HG03103 (cell line): ENCODE data around the gene PCBP4.

Source experiments
- ATAC-seq: cut with Tn5 transposase; IDR thresholded peaks from one replicate; pipeline ENCODE4 v1.9.1; 2021; ENCODE audit warnings: low read depth; ENCODE audit not compliant: unreplicated experiment

Gene PCBP4

DNA sequence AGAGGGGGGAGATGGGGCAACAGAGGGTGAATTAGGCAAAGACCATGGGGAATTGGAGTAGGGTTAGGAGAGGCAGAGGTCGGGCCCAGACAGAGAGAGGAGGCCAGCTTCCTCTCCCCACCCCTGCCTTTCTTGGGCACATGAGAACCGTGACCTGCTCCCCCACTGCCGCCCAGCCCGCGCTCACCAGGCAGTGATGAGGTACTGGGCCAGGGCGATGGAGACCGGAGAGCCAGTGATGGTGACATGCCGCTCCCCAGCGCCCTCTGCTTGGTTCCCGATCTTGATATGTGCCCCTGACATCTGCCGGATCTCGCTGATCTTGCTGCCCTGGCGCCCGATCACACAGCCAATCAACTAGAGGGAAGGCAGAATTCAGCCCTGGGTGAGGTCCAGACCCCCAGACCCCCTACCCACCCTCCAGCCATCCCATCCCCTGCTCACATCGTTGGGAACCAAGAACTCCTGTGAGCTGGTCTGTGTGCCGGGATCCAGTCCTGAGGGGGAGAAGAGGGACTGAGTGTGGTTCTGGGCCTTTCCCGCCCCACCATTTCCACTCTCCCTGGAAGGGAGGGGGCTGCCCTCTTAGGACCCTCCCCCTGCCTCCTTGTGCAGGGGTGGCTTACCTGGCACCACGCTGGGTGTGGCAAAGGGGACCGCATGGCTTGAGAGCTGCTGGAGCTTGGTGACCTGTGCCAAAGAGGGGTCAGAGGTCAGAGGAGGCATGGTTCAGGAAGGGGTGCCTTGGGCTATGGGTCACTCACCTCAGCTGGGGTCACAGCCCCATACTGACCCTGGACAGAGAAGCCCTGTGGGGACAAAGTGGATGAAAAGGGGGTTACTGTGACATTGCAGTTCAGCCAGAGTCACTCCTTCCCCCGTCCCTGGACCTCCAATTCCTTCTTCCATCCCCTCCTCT lies 8.4 kb downstream of the PCBP4 start:
- no peak for ATAC-seq

DNA sequence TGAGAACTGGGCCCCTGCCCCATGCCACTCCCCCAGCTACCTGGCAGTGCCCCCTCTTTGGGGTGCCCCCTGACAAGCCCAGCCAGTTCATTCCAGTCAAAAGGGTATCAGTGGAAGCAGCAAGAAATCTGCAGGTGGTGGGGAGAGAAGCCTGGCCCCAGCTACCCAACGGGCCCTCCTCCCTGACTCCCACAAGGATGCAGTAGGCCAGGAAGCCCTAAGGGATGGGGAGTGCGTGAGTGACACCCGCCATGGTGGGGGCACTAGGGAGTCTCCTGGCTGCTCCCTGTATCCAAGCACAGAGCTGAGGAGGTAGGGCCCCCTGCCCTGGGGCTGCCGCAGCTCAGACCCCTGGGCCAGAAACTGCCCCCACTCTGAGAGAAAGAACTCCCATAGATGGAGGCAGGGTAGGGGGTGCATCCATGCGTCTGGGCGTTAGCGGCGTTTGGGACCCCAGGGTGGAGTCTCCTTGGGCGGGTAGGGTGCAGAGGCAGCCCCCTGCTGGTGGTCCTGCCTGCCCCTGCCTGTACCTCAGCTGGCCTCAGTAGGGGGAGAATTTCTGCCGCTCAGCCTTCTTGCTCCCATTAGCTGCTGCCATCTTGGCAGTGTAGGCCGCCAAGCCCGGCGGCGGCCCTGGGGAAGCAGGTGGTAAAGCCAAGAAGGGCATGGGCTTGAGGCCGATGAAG lies 9.6 kb downstream of the PCBP4 start:
- ATAC-seq = no peak

DNA sequence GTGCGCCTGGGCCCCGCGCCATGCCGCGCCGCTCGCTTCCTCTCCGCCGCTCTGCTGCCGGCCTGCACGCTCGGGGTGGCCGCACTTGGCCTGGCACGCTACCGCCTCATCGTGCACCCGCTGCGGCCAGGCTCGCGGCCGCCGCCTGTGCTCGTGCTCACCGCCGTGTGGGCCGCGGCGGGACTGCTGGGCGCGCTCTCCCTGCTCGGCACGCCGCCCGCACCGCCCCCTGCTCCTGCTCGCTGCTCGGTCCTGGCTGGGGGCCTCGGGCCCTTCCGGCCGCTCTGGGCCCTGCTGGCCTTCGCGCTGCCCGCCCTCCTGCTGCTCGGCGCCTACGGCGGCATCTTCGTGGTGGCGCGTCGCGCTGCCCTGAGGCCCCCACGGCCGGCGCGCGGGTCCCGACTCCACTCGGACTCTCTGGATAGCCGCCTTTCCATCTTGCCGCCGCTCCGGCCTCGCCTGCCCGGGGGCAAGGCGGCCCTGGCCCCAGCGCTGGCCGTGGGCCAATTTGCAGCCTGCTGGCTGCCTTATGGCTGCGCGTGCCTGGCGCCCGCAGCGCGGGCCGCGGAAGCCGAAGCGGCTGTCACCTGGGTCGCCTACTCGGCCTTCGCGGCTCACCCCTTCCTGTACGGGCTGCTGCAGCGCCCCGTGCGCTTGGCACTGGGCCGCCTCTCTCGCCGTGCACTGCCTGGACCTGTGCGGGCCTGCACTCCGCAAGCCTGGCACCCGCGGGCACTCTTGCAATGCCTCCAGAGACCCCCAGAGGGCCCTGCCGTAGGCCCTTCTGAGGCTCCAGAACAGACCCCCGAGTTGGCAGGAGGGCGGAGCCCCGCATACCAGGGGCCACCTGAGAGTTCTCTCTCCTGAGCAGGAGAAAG lies 11.1 kb downstream of the PCBP4 start:
- no peak for ATAC-seq

DNA sequence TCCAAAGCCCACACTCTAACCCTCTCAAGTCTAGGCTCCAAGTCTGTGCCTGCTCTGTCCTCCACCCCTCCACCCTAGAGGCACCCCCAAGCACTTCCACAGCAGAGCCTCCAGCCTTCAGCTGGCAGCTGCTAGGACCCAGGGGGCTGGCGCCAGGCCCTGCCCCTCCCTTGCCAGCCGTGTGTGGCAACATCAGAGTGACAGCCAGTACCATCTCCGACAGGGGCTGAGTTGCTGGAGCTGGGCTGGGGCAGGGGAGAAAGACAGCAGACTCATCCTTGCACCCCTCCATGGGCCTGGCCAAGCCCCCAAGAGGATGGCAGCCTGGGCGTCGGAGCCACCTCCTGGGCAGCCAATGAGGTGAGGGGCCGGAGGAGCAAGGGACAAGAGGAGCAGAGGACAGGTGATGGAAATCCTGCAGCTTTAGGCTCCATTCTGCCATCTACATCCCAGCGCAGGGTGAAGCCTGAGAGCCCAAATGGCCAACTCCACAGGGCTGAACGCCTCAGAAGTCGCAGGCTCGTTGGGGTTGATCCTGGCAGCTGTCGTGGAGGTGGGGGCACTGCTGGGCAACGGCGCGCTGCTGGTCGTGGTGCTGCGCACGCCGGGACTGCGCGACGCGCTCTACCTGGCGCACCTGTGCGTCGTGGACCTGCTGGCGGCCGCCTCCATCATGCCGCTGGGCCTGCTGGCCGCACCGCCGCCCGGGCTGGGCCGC lies 11.9 kb downstream of the PCBP4 start, which contains the start of gene GPR62:
Gene GPR62, plus strand, starts transcription at position 207 of the 718 bp plus-strand sequence. Its CDS starts 272 bp downstream, at position 479.
- no peak for ATAC-seq

- ATAC-seq = no peak
Measured at GRCh38 chr3:51954713-51955112, 12.5 kb downstream of the PCBP4 start.

GRCh38 chr3:51954105-51954504 lies 13.1 kb downstream of the PCBP4 start:
- no peak for ATAC-seq

DNA sequence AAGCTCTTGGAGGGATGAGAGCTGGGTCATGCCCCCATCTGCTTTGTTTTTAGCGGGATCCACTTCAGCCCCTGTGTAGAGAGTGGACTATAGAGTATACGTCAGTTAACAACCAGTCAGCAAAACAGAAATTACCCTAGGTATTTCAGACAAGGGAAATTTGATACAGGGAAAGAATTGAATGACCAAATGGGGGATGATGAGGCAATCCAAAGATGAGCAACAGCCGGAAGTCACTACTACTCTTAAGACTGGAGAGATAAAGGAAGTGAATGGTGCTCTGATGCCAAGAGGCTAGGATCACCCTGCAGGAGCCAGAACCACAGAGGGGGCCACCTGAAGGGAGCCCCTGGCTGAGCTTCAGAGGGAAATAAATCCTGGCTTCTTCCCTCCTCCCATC lies 13.8 kb downstream of the PCBP4 start:
- ATAC-seq = no peak

DNA sequence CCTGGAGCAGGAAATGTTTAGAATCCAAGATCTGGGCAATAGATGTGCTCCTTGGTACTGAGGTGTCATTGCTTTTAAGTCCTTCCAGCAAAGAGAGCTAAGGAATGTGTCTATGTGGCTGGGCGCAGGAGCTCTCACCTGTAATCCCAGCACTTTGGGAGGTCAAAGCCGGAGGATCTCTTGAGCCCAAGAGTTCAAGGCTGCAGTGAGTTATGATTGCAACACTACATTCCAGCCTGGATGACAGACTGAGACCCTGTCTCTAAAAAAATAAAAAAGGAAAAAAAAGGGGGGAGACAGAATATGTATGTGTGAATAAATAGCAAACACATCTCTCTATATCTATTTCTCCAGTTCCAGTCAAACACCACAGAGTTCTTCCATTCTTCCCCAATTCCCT lies 16.4 kb downstream of the PCBP4 start:
- no peak for ATAC-seq

GRCh38 chr3:51949121-51949520 lies 18.1 kb downstream of the PCBP4 start:
- no peak for ATAC-seq

GRCh38 chr3:51948016-51948580 lies 19.2 kb downstream of the PCBP4 start:
- ATAC-seq = no peak

GRCh38 chr3:51947215-51947900 lies 19.9 kb downstream of the PCBP4 start:
- ATAC-seq = no peak

- no peak for ATAC-seq
Measured at GRCh38 chr3:51946796-51947195, 20.5 kb downstream of the PCBP4 start.

DNA sequence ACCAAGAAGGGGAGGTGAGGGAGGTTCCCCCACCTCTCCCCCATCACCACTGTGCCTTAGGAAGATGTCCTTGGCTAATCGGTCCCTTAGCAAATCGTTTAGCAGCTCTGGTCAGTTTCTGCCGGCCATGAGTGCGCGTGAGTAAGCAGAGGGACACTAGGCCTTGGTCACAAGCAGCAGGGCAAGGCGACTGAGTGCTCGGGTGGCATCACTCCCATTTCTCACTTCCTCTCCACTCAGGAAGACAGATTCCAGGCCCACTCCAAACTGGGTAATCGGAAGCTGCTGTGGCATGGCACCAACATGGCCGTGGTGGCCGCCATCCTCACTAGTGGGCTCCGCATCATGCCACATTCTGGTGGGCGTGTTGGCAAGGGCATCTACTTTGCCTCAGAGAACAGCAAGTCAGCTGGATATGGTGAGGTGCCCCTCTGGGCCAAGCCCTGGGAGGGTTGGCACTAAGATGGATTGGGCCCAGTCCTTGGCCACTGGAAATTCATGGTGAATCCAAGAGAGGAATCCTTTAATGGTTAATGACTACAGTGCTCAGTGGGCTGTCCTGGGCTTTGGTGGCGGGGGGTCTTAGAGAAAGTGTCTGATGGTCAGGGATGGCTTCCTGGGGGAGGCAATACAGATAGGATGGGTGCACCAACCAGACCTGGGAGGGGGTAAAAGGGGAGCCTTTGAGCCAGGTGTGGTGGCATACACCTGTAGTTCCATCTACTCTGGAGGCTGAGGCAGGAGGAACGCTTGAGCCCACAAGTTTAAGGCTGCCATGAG lies 21.1 kb downstream of the PCBP4 start:
- ATAC-seq = no peak

GRCh38 chr3:51945031-51945840 lies 22.0 kb downstream of the PCBP4 start:
- ATAC-seq = no peak

DNA sequence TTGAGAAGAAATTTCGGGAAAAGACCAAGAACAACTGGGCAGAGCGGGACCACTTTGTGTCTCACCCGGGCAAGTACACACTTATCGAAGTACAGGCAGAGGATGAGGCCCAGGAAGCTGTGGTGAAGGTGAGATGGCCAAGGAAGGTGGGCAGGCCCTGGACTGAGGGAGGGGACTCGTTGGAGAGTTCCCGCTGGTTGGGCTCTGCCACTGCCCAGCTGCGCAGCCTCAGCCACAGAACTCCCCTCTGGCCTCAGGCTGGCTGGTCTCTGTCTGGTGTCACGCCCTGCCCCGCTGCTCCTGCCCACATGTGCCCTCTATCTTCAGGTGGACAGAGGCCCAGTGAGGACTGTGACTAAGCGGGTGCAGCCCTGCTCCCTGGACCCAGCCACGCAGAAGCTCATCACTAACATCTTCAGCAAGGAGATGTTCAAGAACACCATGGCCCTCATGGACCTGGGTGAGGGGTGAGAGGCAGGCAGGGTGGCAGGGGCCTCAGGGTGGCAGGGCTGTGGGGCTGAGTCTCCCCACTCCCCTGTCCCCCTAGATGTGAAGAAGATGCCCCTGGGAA lies 22.7 kb downstream of the PCBP4 start:
- ATAC-seq = no peak

GRCh38 chr3:51943451-51944391 lies 23.5 kb downstream of the PCBP4 start:
- ATAC-seq = no peak
